GM19023 (cell line): Measurements from ENCODE around the gene CAPN2.
A peak's percentile ranks its signal among the peaks of the same experiment; 100 is the strongest.
"Not testable (repeated sequence)": the region's sequence is repeated elsewhere in the genome, so short reads cannot be mapped to it uniquely, and the experiment has no call there.

ENCODE experiments used
- ATAC-seq: cut with Tn5 transposase; IDR thresholded peaks from one replicate; pipeline ENCODE4 v1.9.1; 2021; ENCODE audit warnings: mild to moderate bottlenecking, moderate library complexity; ENCODE audit not compliant: unreplicated experiment

Gene CAPN2

GRCh38 chr1:223716302-223716862 lies 4.0 kb downstream of the CAPN2 start:
- ATAC-seq = peak; percentile 34

GRCh38 chr1:223717123-223717522 lies 4.8 kb downstream of the CAPN2 start:
- ATAC-seq = no peak

GRCh38 chr1:223717695-223718363 lies 5.5 kb downstream of the CAPN2 start:
- ATAC-seq = no peak

- no peak for ATAC-seq
These were observed 6.5 kb downstream of the CAPN2 start for GRCh38 chr1:223718850-223719249.

- no peak for ATAC-seq
These were observed 8.7 kb downstream of the CAPN2 start for GRCh38 chr1:223720971-223721591.

GRCh38 chr1:223721658-223722607 lies 9.6 kb downstream of the CAPN2 start:
- no peak for ATAC-seq

GRCh38 chr1:223723351-223723904 lies 11.1 kb downstream of the CAPN2 start:
- no peak for ATAC-seq

GRCh38 chr1:223724376-223724775 lies 12.0 kb downstream of the CAPN2 start:
- ATAC-seq = no peak

GRCh38 chr1:223725578-223725977 lies 13.2 kb downstream of the CAPN2 start:
- ATAC-seq = no peak

GRCh38 chr1:223726380-223727001 lies 14.2 kb downstream of the CAPN2 start:
- peak; percentile 98 for ATAC-seq

GRCh38 chr1:223727541-223727940 lies 15.2 kb downstream of the CAPN2 start:
- no peak for ATAC-seq

- ATAC-seq = no peak
These were observed 17.6 kb downstream of the CAPN2 start for GRCh38 chr1:223729906-223730305.

- ATAC-seq = no peak
These were observed 18.3 kb downstream of the CAPN2 start for GRCh38 chr1:223730479-223731132.

GRCh38 chr1:223731133-223731770 lies 18.9 kb downstream of the CAPN2 start:
- no peak for ATAC-seq

- ATAC-seq = no peak
These were observed 20.9 kb downstream of the CAPN2 start for GRCh38 chr1:223732993-223733798.

- no peak for ATAC-seq
These were observed 21.8 kb downstream of the CAPN2 start for GRCh38 chr1:223733898-223734852.

GRCh38 chr1:223736638-223737037 lies 24.3 kb downstream of the CAPN2 start:
- ATAC-seq = not testable (repeated sequence)

GRCh38 chr1:223737342-223737741 lies 25.0 kb downstream of the CAPN2 start:
- no peak for ATAC-seq
